Calu3 (cell line): Measurements from ENCODE around the gene ATP5IF1. TPM values are rescaled to one million over a fixed set of nuclear protein-coding genes. Genes with fewer than 3 reads are reported as not detected.

Experiments used
- BruUV-seq: library from RNA; stranded (reverse); fragments of 400-500 nt; replicated peaks from 2 replicates; lab custom pipeline; 2021; lab: Mats Ljungman, UMichigan
- CTCF ChIA-PET: fragments of 300-600 bp; sonication (Branson Sonifier 250); formaldehyde crosslinking; loops from one replicate; lab custom pipeline; 2022; ENCODE audit warnings: antibody characterized with exemption; lab: Charles Lee
- DNase-seq: peaks from one replicate; pipeline ENCODE4 v3.0.0; 2022
- H3K27ac Mint-ChIP-seq: one replicate; pipeline ENCODE4 v1.8.0; 2022; ENCODE audit warnings: mixed read lengths; ENCODE audit not compliant: unreplicated experiment
- H3K27me3 Mint-ChIP-seq: one replicate; pipeline ENCODE4 v1.8.0; 2022; ENCODE audit warnings: mixed read lengths; ENCODE audit not compliant: unreplicated experiment
- H3K36me3 Mint-ChIP-seq: one replicate; pipeline ENCODE4 v1.8.0; 2022; ENCODE audit warnings: mild to moderate bottlenecking, moderate library complexity, mixed read lengths; ENCODE audit not compliant: insufficient read depth, unreplicated experiment
- H3K4me1 Mint-ChIP-seq: one replicate; pipeline ENCODE4 v1.8.0; 2022; ENCODE audit warnings: mild to moderate bottlenecking, low read depth, mixed read lengths; ENCODE audit not compliant: unreplicated experiment
- H3K4me3 Mint-ChIP-seq: one replicate; pipeline ENCODE4 v1.8.0; 2022; ENCODE audit warnings: mild to moderate bottlenecking, low read depth, moderate library complexity, mixed read lengths; ENCODE audit not compliant: unreplicated experiment
- H3K9me3 Mint-ChIP-seq: one replicate; pipeline ENCODE4 v1.8.0; 2022; ENCODE audit warnings: low read depth, mixed read lengths; ENCODE audit not compliant: unreplicated experiment
- CTCF ChIP-seq: fragments of 200-600 bp; IDR thresholded peaks from one replicate; pipeline ENCODE4 v1.8.0; 2022; ENCODE audit warnings: antibody characterized with exemption; ENCODE audit not compliant: unreplicated experiment
- intact Hi-C: fragments of 100-400 bp; cut with micrococcal nuclease; formaldehyde crosslinking; loops from one replicate; pipeline ENCODE4 v1.10.0; 2022; ENCODE audit not compliant: unreplicated experiment
- total RNA-seq: library from RNA; stranded (reverse); gene quantifications from 2 replicates; pipeline ENCODE4 v1.2.3, GENCODE V29; 2022

Gene ATP5IF1
- total RNA-seq, 1 experiment from 2014 or later: 112 TPM

DNA sequence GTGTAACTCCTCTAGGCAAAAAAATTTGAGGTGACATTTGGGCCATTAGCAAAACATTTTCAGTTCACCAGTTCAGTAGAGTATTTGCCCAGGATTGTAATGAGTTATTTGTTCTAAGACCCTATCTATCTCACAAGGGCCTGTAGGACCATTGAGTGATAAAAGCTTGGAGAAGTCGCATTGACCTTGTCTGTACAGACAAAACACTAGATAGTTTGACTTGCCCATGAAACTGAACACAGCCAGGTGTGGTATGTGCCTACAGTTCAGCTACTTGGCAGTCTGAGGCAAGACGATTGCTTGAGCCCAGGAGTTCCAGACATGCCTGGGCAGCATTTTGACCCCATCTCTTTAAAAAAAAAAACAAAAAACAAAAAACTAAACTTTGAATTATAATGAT is 3.1 kb downstream of the ATP5IF1 start:
- TF ChIP-seq CTCF: no peak
- Mint-ChIP-seq H3K4me1 (peaks cover 7% of the 10 kb centered on the region), H3K4me3 (no peak overlapping the region), H3K27me3 (no peaks in the 10 kb centered on the region), H3K36me3 (peaks cover 6% of the 10 kb centered on the region), H3K27ac (no peak overlapping the region), H3K9me3 (no peaks in the 10 kb centered on the region)
- CTCF ChIA-PET: interaction anchor here (0.7 kb wide), 1 partner anchor 15 kb away, joined by 3 read pairs; no protein-coding TSS in a partner anchor
- BruUV-seq: no TSS peak
- DNase-seq: no peak
- intact Hi-C loops: no loop called here

DNA sequence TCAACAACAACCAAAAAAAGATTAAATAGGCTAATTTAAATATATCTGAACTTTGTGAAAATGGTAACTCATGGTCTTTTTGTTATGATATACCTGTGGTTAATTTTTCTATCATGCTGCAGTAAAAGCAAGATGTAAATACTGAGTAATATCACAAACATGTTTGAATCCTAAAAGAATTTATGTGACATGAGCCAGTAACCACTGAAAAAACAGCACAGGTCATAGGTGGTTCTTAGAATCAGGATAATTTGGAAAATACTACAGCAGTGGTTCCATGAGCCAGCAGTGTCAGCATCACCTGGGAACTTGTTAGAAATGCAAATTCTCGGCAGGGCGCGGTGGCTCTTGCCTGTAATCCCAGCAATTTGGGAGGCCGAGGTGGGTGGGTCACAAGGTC is 4.1 kb downstream of the ATP5IF1 start:
- DNase-seq: no peak
- BruUV-seq: no TSS peak
- intact Hi-C loops: loop anchor here (10.0 kb wide), 1 partner anchor 265 kb away; the partner anchor contains the start of gene RCC1

DNA sequence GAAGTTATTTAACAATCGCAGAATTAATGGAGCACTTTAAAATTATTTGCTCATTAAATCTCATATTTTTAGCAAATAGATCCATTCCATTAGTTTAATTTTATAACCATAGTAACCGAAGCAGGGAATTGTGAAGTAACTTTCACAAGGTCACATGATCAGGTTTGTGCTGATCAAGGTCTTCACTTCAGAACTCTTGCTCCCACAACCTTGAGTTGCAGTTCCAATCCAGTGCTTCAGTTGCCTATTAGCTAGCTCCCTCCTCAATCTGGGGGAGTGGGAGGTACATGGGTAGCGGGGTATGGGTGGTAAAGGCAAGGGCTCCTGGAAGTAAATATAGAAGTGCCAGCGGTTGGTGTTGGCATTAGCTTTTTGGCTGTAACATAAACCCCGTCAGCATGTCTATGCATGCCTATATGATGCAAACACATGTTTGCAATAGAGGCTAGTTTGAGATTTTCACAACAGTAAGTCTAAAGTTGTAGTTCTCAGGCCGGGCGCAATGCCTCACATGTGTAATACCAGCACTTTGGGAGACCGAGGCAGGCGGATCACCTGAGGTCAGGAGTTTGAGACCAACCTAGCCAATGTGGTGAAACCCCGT is 5.8 kb downstream of the ATP5IF1 start:
- no peak overlapping the region for H3K4me3 Mint-ChIP-seq

More for the DNA sequence above, 4.1 kb downstream of the ATP5IF1 start:
- peaks cover 10% of the 10 kb centered on the region for H3K4me1 Mint-ChIP-seq
- CTCF ChIA-PET: no interaction called here
- H3K36me3 Mint-ChIP-seq: peaks cover 6% of the 10 kb centered on the region
- H3K27me3 Mint-ChIP-seq: no peaks in the 10 kb centered on the region
- H3K9me3 Mint-ChIP-seq: no peaks in the 10 kb centered on the region
- no peak for TF ChIP-seq CTCF
- H3K4me3 Mint-ChIP-seq: no peak overlapping the region
- no peak overlapping the region for H3K27ac Mint-ChIP-seq

GRCh38 chr1:28243685-28244311 is 7.9 kb downstream of the ATP5IF1 start:
- Mint-ChIP-seq H3K27ac (peak overlapping the region; percentile 83), H3K4me3 (peak overlapping the region; percentile 52), H3K4me1 (peaks cover 27% of the 10 kb centered on the region), H3K9me3 (no peaks in the 10 kb centered on the region), H3K36me3 (peaks cover 19% of the 10 kb centered on the region), H3K27me3 (no peaks in the 10 kb centered on the region)
- TF ChIP-seq CTCF: no peak
- CTCF ChIA-PET: interaction anchor here (0.6 to 1.4 kb wide), 3 partner anchors 87 to 1897 kb away, joined by 3 to 4 read pairs (median 3); no protein-coding TSS in a partner anchor
- DNase-seq: no peak
- no TSS peak for BruUV-seq
- intact Hi-C loops: loop anchor here (10.0 kb wide), 1 partner anchor 261 kb away; the partner anchor contains the start of gene RCC1

More for the DNA sequence above, 5.8 kb downstream of the ATP5IF1 start:
- Mint-ChIP-seq H3K27ac (no peak overlapping the region), H3K9me3 (no peaks in the 10 kb centered on the region), H3K27me3 (no peaks in the 10 kb centered on the region), H3K36me3 (peaks cover 11% of the 10 kb centered on the region), H3K4me1 (peaks cover 10% of the 10 kb centered on the region)
- no peak for TF ChIP-seq CTCF
- CTCF ChIA-PET: no interaction called here
- no TSS peak for BruUV-seq
- intact Hi-C loops: loop anchor here (10.0 kb wide), 1 partner anchor 263 kb away; the partner anchor contains the start of gene RCC1
- no peak for DNase-seq
